ENCODE measurements around the gene GNG7.

Gene GNG7

DNA sequence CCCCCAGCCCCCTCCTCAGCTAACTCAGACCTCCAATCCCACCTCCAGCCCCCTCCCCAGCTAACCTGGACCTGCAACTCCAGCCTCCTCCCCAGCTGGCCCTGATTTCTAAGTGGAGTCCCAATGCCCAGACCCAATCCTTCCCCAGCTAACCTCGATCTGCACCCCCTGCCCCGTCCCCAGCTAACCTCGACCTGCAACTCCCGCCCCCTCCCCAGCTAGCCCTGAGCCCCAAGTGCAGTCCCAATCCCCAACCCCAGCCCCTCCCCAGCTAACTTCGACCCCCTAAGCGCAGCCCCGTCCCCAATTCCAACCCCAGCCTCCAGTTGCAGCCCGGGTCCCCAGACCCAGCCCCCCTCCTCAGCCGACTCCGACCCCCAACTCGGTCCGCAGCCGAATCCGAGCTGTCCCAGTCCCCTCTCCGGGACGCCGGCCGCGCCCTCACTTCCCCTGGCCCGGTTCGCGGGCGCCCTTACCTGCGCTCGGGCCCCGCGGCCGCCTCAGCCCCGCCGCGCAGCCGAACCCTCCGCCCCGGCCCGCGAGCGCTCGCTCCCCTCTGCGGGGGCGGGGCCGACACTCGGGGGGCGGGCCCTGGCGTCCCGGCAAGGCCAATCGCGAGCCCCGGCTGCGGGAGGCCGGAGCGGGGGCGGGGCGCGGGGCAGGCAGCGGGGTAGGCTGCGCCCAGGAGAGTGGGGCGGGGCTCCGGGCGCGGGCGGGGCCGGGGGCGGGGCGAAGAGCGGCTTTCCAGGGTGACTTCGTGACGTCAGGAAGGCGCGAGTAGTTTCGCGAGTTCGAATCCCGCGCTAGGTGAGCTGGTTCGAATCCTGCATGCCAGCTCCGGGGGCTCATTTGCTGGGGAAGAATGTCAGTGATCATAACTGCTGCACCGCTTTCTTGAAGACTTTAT, at the start of gene GNG7:
GNG7 (minus strand) TSS at position 525 of the 907 bp plus-strand sequence. CDS start 182,006 bp downstream, outside the sequence.
- ChIA-PET CTCF (interaction anchor here (0.6 to 1.2 kb wide), 4 partner anchors 23 to 123 kb away, joined by 3 to 5 read pairs (median 4); no protein-coding TSS in a partner anchor), POLR2A (ENCODE audit: low non-redundant PET) (interaction anchor here (1.3 kb wide), 1 partner anchor 21 kb away, joined by 4 read pairs; no protein-coding TSS in a partner anchor)
- no peak within 1 kb of the TSS for H3K27ac ChIP-seq
- DNase-seq (ENCODE audit: low spot score) = peak; percentile 98
- TF ChIP-seq, protein P1, sequence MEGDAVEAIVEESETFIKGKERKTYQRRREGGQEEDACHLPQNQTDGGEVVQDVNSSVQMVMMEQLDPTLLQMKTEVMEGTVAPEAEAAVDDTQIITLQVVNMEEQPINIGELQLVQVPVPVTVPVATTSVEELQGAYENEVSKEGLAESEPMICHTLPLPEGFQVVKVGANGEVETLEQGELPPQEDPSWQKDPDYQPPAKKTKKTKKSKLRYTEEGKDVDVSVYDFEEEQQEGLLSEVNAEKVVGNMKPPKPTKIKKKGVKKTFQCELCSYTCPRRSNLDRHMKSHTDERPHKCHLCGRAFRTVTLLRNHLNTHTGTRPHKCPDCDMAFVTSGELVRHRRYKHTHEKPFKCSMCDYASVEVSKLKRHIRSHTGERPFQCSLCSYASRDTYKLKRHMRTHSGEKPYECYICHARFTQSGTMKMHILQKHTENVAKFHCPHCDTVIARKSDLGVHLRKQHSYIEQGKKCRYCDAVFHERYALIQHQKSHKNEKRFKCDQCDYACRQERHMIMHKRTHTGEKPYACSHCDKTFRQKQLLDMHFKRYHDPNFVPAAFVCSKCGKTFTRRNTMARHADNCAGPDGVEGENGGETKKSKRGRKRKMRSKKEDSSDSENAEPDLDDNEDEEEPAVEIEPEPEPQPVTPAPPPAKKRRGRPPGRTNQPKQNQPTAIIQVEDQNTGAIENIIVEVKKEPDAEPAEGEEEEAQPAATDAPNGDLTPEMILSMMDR (conservative IDR thresholded peaks at IDR 0.05; ENCODE audit: low read depth) = no peak

DNA sequence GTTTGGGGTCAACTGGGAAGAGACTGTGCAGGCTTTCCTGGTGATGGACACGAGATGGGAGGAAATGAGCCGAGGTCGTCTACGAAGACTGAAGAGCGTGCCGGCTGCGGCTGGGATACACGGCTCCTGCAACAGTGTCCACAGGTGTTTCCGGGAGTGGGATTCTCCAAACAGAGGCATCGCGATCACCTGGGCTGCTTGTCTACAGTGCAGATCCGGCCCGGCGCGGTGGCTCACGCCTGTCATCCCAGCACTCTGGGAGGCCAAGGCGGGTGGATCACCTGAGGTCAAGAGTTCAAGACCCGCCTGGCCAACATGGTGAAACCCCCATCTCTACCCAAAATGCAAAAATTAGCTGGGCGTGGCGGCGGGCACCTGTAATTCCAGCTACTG, 48.9 kb upstream of the GNG7 start:
- TF ChIP-seq, protein P1 (conservative IDR thresholded peaks at IDR 0.05; ENCODE audit: low read depth) = no peak
- POLR2A ChIA-PET (ENCODE audit: low non-redundant PET) = no interaction called here
- CTCF ChIA-PET = no interaction called here
- no peak for DNase-seq (ENCODE audit: low spot score)
- no peak overlapping the region for H3K27ac ChIP-seq

DNA sequence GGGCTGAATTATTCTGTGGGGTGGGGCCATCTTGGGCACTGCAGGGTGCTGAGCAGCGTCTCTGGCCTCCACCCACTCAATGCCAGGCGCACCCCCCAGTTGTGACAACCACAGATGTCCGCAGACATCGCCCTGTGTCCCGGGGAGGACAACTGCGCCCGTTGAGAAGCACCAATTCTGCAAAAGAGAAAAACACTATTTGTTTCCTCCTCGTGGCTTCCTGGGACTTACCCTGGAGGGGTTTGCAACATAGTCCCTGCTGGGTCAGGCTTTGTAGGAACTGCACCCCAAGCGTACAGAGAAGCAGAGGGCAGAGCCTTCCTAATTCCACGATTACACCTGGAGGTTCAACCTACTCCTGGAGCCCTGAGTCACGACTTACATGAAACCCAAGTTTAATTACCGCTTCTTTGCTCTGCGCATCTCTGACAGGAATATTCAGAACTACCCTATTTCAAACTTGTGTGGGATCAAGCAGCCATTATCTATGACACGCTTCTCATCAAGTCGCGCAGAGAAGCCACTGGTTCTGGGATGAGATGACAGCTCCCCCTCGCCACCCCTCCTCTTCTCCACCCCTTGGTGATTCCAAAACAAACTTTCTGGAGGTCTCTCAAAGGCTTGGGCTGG, 48.4 kb upstream of the GNG7 start:
- POLR2A ChIA-PET (ENCODE audit: low non-redundant PET) = no interaction called here
- TF ChIP-seq, protein P1 (conservative IDR thresholded peaks at IDR 0.05; ENCODE audit: low read depth) = no peak
- DNase-seq (ENCODE audit: low spot score) = no peak
- no peak overlapping the region for H3K27ac ChIP-seq
- CTCF ChIA-PET = interaction anchor here (3.2 kb wide), 1 partner anchor 103 kb away, joined by 44 read pairs; no protein-coding TSS in a partner anchor

DNA sequence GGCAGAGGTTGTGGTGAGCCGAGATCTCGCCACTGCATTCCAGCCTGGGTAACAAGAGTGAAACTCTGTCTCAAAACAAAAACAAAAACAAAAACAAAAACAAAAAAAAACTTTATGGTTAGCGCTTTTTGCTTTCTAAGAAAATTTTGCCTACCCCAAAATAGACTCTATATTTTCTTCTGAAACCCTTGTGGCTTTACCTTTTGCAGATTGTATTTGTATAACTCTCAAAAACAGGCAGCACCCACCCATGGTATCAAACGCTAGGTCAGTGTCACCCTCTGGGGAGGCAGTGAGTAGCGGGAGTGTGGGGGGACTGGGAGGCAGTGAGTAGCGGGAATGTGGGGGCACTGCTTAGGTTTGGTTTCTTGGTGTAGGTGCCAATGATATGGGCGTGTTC, 44.9 kb upstream of the GNG7 start:
- CTCF ChIA-PET = interaction anchor here (0.6 kb wide), 1 partner anchor 104 kb away, joined by 5 read pairs; no protein-coding TSS in a partner anchor
- DNase-seq (ENCODE audit: low spot score) = no peak
- no peak overlapping the region for H3K27ac ChIP-seq
- TF ChIP-seq, protein P1 (conservative IDR thresholded peaks at IDR 0.05; ENCODE audit: low read depth) = no peak
- POLR2A ChIA-PET (ENCODE audit: low non-redundant PET) = no interaction called here

- no peak overlapping the region for H3K27ac ChIP-seq
- ChIA-PET POLR2A (ENCODE audit: low non-redundant PET) (no interaction called here), CTCF (no interaction called here)
- TF ChIP-seq, protein P1 (conservative IDR thresholded peaks at IDR 0.05; ENCODE audit: low read depth) = no peak
- no peak for DNase-seq (ENCODE audit: low spot score)
These were observed 41.6 kb upstream of the GNG7 start for GRCh38 chr19:2744113-2744512.

GRCh38 chr19:2743099-2743498, 40.6 kb upstream of the GNG7 start:
- TF ChIP-seq, protein P1 (conservative IDR thresholded peaks at IDR 0.05; ENCODE audit: low read depth) = no peak
- POLR2A ChIA-PET (ENCODE audit: low non-redundant PET) = no interaction called here
- DNase-seq (ENCODE audit: low spot score) = no peak
- H3K27ac ChIP-seq = no peak overlapping the region
- CTCF ChIA-PET = no interaction called here

Measured in RWPE1 (cell line).